HG03060 (cell line): ENCODE results near the gene PLEK.
"Not testable (repeated sequence)": the region's sequence is repeated elsewhere in the genome, so short reads cannot be mapped to it uniquely, and the experiment has no call there.

Experiments
- ATAC-seq: cut with Tn5 transposase; IDR thresholded peaks from one replicate; pipeline ENCODE4 v1.9.1; 2021; ENCODE audit warnings: low read depth, moderate number of reproducible peaks; ENCODE audit not compliant: unreplicated experiment

Gene PLEK

GRCh38 chr2:68384485-68385107, 19.5 kb downstream of the PLEK start:
- ATAC-seq: no peak

GRCh38 chr2:68385220-68385906, 20.3 kb downstream of the PLEK start:
- peak; percentile 58 for ATAC-seq

GRCh38 chr2:68385907-68386287, 20.8 kb downstream of the PLEK start:
- ATAC-seq: no peak

GRCh38 chr2:68386365-68386764, 21.3 kb downstream of the PLEK start:
- ATAC-seq: no peak

GRCh38 chr2:68387408-68388350, 22.6 kb downstream of the PLEK start:
- ATAC-seq: peak; percentile 36

GRCh38 chr2:68388358-68388757, 23.3 kb downstream of the PLEK start:
- ATAC-seq: no peak

GRCh38 chr2:68388772-68389171, 23.7 kb downstream of the PLEK start:
- ATAC-seq: no peak

GRCh38 chr2:68390114-68390513, 25.0 kb downstream of the PLEK start:
- no peak for ATAC-seq

- no peak for ATAC-seq
Observed at GRCh38 chr2:68390586-68390985, 25.5 kb downstream of the PLEK start.

- ATAC-seq: no peak
Observed at GRCh38 chr2:68391099-68391498, 26.0 kb downstream of the PLEK start.

- no peak for ATAC-seq
Observed at GRCh38 chr2:68391869-68392268, 26.8 kb downstream of the PLEK start.

GRCh38 chr2:68396093-68396492, 31.0 kb downstream of the PLEK start:
- ATAC-seq: no peak

- not testable (repeated sequence) for ATAC-seq
Observed at GRCh38 chr2:68397704-68398263, 32.7 kb downstream of the PLEK start.

- ATAC-seq: peak; percentile 89
Observed at GRCh38 chr2:68403199-68403644, 38.1 kb downstream of the PLEK start.

- peak; percentile 66 for ATAC-seq
Observed at GRCh38 chr2:68404164-68404563, 39.1 kb downstream of the PLEK start.

- no peak for ATAC-seq
Observed at GRCh38 chr2:68404893-68405799, 40.1 kb downstream of the PLEK start.

GRCh38 chr2:68411397-68412126, 46.5 kb downstream of the PLEK start:
- ATAC-seq: peak; percentile 87

GRCh38 chr2:68412127-68412819, 47.2 kb downstream of the PLEK start:
- peak; percentile 19 for ATAC-seq

GRCh38 chr2:68413466-68413865, 48.4 kb downstream of the PLEK start:
- ATAC-seq: no peak
